Epithelial cell of proximal tubule (primary cell): ENCODE results near the gene TEPSIN. TPM values are rescaled to one million over a fixed set of nuclear protein-coding genes. Genes with fewer than 3 reads are reported as not detected.

ENCODE experiments used
- DNase-seq: peaks from one replicate; pipeline ENCODE4 v3.0.0-alpha.2; 2011; ENCODE audit warnings: low read depth
- H3K4me3 ChIP-seq: 2 replicates; pipeline ENCODE4 v1.5.1; 2011; ENCODE audit warnings: low read depth, mild to moderate bottlenecking, low read length
- total RNA-seq: library from RNA; depleted of rRNA; stranded (reverse); fragments of >200 nt; gene quantifications from 2 replicates; pipeline ENCODE4 v1.2.3, GENCODE V29; 2015
- TF ChIP-seq, protein P1 (sequence below): conservative IDR thresholded peaks from 2 replicates; pipeline ENCODE4 v1.5.1; 2012; ENCODE audit warnings: low read depth, mild to moderate bottlenecking, low read length

Gene TEPSIN
- total RNA-seq, 1 donor from 2014 or later = 37.3 TPM

DNA sequence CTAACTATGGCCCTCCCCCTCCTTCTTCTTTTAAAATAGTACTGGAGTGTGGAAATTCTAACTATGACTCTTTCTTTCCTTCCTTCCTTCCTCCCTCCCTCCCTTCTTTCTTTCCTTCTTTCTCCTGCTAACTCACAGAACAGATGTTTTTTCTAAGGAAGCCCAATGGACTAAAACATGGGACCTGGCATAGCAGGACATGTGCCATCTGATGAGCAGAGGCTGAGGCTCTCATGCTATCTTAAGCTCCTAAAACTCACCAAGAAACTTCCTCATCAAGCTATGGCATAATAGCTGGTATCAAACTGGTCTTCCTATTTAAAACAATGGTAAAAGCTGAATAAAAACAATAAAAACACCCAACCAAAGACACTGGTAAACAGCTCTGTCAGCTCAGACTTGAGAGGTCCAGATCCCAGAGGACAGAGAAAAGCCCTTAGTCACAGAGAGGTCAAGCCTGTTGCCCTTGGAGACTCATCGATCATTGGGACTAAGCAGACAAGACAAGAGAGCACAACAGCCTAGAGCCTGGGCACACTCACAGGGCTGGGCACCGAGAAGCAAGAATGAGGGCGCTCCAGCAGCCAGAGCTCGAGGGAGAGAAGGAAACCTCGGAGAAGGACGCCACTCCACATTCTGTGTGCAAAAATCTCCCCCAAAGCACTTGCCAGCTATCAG lies 28.7 kb upstream of the TEPSIN start:
- TF ChIP-seq, protein P1, sequence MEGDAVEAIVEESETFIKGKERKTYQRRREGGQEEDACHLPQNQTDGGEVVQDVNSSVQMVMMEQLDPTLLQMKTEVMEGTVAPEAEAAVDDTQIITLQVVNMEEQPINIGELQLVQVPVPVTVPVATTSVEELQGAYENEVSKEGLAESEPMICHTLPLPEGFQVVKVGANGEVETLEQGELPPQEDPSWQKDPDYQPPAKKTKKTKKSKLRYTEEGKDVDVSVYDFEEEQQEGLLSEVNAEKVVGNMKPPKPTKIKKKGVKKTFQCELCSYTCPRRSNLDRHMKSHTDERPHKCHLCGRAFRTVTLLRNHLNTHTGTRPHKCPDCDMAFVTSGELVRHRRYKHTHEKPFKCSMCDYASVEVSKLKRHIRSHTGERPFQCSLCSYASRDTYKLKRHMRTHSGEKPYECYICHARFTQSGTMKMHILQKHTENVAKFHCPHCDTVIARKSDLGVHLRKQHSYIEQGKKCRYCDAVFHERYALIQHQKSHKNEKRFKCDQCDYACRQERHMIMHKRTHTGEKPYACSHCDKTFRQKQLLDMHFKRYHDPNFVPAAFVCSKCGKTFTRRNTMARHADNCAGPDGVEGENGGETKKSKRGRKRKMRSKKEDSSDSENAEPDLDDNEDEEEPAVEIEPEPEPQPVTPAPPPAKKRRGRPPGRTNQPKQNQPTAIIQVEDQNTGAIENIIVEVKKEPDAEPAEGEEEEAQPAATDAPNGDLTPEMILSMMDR = no peak
- DNase-seq = no peak
- no peak overlapping the region for H3K4me3 ChIP-seq

DNA sequence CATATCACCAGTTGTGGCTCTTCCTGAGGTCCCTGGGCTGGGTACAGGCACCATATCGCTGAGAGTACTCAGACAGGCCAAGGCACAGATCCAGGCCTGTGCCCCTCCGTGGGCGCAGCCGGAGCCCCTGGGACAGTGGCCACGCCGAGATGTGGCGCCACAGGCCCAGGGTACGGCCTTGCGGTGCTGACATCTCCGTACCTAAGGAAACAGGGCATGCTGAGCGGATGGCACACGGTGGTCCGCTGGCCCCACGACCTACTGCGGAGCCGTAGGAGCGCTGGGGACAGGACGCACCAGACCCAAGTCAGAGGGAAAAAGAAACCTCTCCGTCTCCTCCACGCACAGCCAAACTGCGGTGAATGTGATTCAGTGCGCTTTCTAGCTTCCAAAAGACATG lies 26.7 kb upstream of the TEPSIN start:
- no peak overlapping the region for H3K4me3 ChIP-seq
- TF ChIP-seq, protein P1 = no peak
- no peak for DNase-seq

DNA sequence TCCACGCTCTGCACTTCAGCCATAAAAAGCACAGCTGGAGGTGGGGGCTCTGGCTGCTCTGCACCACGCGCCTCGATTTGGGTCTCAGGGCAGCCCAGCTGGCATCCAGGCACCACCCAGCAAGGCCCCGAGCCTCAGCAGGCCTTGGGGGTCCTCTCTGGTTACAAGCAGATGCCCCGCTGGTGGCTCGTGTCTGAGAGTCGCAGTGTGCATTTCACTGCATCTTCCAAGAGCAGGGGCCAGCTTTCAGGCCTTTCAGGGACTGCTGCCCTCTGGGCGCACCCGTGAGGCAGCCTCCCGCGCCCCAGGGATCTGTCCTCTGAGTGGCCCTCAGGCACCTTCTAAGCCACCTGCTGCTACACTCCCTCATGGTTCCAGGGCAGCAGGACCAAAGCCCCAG lies 25.8 kb upstream of the TEPSIN start:
- TF ChIP-seq, protein P1 = no peak
- no peak overlapping the region for H3K4me3 ChIP-seq
- no peak for DNase-seq

DNA sequence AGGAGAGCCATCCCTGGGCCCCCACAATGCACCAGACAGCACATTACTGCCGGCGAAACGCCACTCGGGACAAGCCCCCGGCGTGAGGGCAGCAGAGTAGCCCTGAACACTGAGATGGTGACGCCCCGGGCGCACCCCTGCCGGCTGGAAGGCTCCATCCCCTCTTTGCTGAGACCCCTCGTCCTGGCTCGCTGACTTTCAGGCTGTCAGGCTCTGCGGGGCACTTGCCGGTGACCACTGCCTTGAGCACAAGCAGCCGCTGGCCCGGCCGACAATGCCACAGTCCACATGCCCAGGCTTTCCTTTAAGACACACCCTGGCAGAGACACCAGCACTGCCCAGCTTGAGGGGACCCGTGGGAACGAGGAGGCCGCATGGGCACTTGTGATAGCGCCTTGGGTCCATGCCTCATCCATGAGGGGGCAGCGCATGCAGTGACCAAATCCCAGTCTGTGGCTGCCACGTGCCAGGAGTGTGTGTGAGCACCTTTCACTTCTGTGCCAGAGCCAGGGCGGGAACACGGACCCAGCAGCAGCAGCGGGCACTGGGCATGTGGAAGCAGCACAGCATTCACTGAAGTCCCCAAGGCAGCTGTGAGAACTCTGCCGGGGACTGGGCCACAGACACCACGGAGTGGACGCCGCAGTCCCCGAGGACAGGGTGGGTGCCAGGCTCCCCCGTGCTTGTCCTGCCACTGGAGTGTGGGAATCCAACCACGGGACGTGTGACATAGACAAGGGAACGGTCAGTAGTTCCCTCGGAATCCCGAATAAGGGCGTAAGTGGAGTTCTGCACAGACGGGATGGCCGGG lies 24.7 kb upstream of the TEPSIN start:
- no peak overlapping the region for H3K4me3 ChIP-seq
- DNase-seq = no peak
- TF ChIP-seq, protein P1 = no peak

DNA sequence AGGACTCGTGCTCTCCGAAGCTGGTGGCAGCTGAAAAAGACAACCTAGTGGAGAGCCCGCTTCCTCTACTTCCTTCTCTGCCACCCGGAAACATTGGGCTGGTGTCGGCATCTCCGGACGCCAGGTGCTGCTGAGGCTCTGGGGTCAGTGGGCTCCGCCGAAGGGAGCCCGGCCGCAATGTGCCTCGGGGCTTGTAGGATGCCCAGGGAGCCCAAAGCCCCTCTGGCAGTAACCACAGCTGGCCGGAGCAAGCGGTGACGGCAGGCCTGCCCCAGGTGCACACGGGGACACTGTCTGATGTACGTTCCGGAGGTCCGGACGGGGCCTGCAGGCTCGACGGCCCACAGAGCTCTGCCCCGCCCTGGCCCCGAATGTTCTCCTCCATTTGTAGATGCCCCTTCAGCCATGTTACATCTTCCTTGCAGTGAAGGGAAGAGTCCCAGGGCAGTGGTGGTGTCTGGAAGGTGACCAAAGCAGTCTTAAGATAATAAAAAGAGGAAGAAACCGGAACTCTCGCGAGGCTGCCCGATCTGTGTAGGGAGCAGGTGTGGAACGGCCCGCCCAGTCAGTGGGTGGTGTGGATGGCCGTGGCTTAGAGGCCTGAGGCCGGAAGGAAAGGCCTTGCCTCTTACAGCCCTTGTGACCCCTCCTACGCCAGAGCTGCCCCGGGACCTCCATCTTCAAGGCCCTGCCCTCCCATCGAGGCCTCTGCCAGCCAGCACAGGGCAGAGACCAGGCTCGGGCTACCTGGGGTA lies 22.9 kb upstream of the TEPSIN start:
- H3K4me3 ChIP-seq = no peak overlapping the region
- no peak for DNase-seq
- TF ChIP-seq, protein P1 = no peak

DNA sequence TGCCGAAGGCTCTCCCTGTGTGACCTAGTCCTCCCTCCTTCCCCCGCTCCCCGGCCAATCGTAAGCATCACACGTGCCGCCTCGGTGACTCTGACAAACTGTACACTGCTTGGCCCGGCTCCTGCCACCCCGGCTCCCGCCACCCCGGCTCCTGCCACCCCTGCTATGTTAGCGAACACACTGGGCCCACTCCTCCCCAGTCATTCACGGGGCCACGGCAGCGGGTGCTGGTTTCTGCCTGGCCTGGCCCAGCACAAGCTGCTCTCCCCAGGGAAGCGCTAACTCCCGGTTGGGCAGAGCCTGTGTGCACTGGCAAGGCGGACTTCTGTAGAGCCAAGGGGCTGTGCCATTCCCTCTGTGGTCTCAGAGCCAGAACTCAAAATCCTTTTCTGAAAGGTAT lies 22.2 kb upstream of the TEPSIN start:
- DNase-seq = no peak
- TF ChIP-seq, protein P1 = no peak
- H3K4me3 ChIP-seq = no peak overlapping the region
